ENCODE data around the gene MB21D2.

DNA sequence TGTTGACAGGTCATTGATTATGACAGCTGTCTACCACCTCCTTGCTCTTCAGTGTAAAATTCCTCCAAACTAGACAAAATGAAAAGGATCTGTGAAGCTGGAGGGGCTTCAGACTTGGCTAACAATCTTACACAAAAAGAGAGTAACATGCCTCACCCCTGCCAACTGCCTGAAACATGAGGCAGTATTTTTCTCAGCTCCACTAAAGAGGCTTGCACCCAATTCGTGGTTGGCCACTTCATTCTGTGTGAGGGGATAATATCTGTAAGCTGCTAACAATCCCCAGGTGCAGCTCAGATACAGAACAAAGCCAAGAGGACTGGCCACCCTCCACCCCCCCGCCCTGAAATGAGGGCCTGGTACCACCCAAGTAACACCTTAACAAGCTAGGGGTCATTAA, 2.8 kb downstream of the MB21D2 start:
- TF ChIP-seq, protein P1, sequence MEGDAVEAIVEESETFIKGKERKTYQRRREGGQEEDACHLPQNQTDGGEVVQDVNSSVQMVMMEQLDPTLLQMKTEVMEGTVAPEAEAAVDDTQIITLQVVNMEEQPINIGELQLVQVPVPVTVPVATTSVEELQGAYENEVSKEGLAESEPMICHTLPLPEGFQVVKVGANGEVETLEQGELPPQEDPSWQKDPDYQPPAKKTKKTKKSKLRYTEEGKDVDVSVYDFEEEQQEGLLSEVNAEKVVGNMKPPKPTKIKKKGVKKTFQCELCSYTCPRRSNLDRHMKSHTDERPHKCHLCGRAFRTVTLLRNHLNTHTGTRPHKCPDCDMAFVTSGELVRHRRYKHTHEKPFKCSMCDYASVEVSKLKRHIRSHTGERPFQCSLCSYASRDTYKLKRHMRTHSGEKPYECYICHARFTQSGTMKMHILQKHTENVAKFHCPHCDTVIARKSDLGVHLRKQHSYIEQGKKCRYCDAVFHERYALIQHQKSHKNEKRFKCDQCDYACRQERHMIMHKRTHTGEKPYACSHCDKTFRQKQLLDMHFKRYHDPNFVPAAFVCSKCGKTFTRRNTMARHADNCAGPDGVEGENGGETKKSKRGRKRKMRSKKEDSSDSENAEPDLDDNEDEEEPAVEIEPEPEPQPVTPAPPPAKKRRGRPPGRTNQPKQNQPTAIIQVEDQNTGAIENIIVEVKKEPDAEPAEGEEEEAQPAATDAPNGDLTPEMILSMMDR (conservative IDR thresholded peaks at IDR 0.05; ENCODE audit: low read depth, low read length), result no peak
- no peak for TF ChIP-seq EZH2 (IDR thresholded peaks at IDR 0.05; ENCODE audit: low read length, unreplicated experiment)
